Spleen (tissue), 7 donors: Measurements from ENCODE around the gene FAM240A.

ENCODE experiments used
- POLR2A ChIP-seq, 3 donors: fragments of 450-650 bp; IDR thresholded peaks; one replicate each; pipeline ENCODE4 v1.5.1; 2017; ENCODE audit warnings: antibody characterized with exemption in 3 of 3, mild to moderate bottlenecking in 1 of 3
- TF ChIP-seq, protein P1 (sequence below), 11 experiments: fragments of 200-600 bp in 7 of 11; fragments of 450-650 bp in 4 of 11; sonication (generic) in 4 of 11; IDR thresholded peaks in 8 of 11; conservative IDR thresholded peaks in 3 of 11; 1 replicate in 7 of 11; 2 replicates in 4 of 11; pipeline versions ENCODE4 v1.4.0 to v1.8.0; 2016 to 2021; ENCODE audit warnings: antibody characterized with exemption in 11 of 11, inconsistent platforms in 4 of 11, mild to moderate bottlenecking in 1 of 11
- donor health status: DM: no; HTN: no; CAD: no; lungs with moderate emphysema.
- donor health status: DM: no; HTN: no; CAD: no.
- donor health status: DM: no; HTN: no; CAD: no.

DNA sequence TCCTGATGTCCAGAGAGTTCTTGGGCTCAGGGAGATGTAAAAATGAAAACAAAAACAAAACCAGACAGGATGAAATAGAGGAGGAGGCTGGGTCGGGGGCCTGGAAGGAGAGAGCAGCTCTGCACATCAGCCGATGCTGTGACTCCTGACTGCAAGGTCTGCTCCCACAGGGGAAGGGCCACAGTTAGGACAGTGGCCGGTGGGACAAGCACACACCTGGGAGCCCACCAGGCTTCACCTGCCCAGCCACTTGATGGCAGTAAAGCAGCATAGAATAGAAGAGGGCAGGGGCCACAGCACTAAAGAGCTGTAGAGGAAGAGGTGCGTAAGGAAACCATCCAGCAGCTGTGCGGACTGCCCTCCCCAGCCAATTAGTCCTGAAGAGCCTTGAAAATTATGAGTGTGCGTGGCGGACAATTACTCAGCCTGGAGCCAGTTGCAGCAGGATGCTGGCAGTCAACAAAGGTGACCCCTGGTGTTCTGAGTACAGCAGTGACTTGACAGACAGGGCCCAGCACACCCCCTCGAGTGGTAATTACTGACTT is 51.3 kb downstream of the FAM240A start:
- TF ChIP-seq, protein P1, sequence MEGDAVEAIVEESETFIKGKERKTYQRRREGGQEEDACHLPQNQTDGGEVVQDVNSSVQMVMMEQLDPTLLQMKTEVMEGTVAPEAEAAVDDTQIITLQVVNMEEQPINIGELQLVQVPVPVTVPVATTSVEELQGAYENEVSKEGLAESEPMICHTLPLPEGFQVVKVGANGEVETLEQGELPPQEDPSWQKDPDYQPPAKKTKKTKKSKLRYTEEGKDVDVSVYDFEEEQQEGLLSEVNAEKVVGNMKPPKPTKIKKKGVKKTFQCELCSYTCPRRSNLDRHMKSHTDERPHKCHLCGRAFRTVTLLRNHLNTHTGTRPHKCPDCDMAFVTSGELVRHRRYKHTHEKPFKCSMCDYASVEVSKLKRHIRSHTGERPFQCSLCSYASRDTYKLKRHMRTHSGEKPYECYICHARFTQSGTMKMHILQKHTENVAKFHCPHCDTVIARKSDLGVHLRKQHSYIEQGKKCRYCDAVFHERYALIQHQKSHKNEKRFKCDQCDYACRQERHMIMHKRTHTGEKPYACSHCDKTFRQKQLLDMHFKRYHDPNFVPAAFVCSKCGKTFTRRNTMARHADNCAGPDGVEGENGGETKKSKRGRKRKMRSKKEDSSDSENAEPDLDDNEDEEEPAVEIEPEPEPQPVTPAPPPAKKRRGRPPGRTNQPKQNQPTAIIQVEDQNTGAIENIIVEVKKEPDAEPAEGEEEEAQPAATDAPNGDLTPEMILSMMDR (IDR thresholded peaks at IDR 0.05 in 8 of 11, conservative IDR thresholded peaks at IDR 0.05 in 3 of 11) = peak in 5 of 11 experiments; percentile 14 to 44 (median 28)
- TF ChIP-seq POLR2A (IDR thresholded peaks at IDR 0.05) = no peak
